Ectodermal cell (in vitro differentiated cells): Measurements from ENCODE around the gene DGUOK.
"Not testable (repeated sequence)": the region's sequence is repeated elsewhere in the genome, so short reads cannot be mapped to it uniquely, and the experiment has no call there.

Source experiments
- H3K27ac ChIP-seq: 2 replicates; pipeline ENCODE4 v1.7.0; 2013; ENCODE audit warnings: mild to moderate bottlenecking, low read depth, low read length; ENCODE audit not compliant: insufficient read depth, poor library complexity, severe bottlenecking
- H3K27me3 ChIP-seq: 2 replicates; pipeline ENCODE4 v1.7.0; 2013; ENCODE audit warnings: mild to moderate bottlenecking, low read length; ENCODE audit not compliant: insufficient read depth, control insufficient read depth, poor library complexity, severe bottlenecking
- H3K36me3 ChIP-seq: one replicate; pipeline ENCODE4 v1.7.0; 2013; ENCODE audit warnings: low read length; ENCODE audit not compliant: control insufficient read depth, insufficient read depth
- H3K4me1 ChIP-seq: one replicate; pipeline ENCODE4 v1.7.0; 2013; ENCODE audit warnings: low read length; ENCODE audit not compliant: control insufficient read depth, insufficient read depth
- H3K4me3 ChIP-seq: 2 replicates; pipeline ENCODE4 v1.7.0; 2013; ENCODE audit warnings: low read depth, low read length, control low read depth; ENCODE audit not compliant: insufficient read depth
- H3K9me3 ChIP-seq: 2 replicates; pipeline ENCODE4 v1.7.0; 2013; ENCODE audit warnings: mild to moderate bottlenecking, low read length, moderate library complexity; ENCODE audit not compliant: control insufficient read depth
- WGBS, 2 experiments: methylation state at CpG; one replicate each; pipeline ENCODE4 v1.1.7; 2013; ENCODE audit warnings: missing lambda C conversion rate in 2 of 2; 5-methylcytosine and 5-hydroxymethylcytosine counted together

DGUOK gene

DNA sequence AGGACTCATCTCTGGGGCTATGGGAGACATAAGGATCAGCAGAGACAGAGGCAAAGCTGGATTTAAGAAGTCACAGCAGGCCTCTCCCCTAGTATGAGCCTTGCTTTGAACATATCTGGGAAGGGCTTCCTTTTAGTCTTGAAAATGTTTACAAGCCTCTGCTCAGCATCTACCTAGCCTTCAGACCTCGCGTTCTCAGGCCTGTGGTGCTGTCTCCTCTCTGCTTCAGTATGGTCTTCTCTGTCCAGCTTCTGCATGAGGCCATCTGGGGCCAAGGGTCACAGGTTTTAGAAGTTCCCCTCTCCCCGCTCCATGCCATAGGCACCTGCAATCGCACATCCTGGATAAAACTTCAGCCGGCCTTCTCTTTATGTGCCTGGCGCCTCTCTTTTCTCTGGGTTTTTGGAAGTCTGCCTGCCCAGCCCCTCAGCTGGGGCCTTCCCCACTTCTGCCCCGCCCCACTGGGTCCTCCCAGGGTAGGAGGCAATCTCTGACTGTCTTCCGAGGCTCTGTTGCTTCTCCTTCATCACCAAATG, 26.8 kb upstream of the DGUOK start:
- H3K9me3 ChIP-seq: no peaks in the 10 kb centered on the region
- H3K27ac ChIP-seq: no peak overlapping the region
- H3K36me3 ChIP-seq: no peaks in the 10 kb centered on the region
- H3K27me3 ChIP-seq: peaks cover 3% of the 10 kb centered on the region
- peaks cover 4% of the 10 kb centered on the region for H3K4me1 ChIP-seq
- no peak overlapping the region for H3K4me3 ChIP-seq
- 93% methylated on average over 8 of the region's 8 CpGs for WGBS, 2 experiments

DNA sequence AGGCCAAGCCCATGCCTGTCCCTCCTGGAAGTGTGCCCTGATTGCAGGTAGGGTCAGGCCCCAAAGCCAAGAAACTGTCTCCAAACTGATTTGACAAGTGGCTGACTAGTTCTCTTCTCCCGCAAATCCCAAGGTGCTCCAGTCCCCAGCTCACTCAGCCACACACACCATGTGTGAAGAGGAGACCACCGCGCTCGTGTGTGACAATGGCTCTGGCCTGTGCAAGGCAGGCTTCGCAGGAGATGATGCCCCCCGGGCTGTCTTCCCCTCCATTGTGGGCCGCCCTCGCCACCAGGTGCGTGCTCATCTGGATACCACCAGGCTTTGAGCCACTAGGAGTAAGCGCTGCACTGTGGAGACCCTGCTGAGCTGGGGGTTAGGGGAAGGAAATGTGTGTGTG, 25.5 kb upstream of the DGUOK start:
- H3K27me3 ChIP-seq: peaks cover 3% of the 10 kb centered on the region

DNA sequence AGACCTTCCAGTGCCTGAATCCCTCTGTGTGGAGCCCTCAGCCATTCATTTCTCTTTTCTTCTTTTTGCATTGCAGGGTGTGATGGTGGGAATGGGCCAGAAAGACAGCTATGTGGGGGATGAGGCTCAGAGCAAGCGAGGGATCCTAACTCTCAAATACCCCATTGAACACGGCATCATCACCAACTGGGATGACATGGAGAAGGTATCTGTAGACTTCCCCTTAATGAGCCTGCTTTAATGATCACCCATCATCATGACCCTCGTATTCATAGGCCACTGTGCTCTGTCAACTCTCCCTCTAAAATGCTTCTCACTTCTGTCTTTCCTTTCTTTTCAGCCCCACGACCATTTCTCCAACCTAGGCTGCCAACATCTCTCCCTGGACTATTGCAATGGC, 24.4 kb upstream of the DGUOK start:
- Histone ChIP-seq H3K9me3 (no peaks in the 10 kb centered on the region), H3K4me1 (no peaks in the 10 kb centered on the region), H3K27me3 (peaks cover 3% of the 10 kb centered on the region), H3K36me3 (no peaks in the 10 kb centered on the region), H3K4me3 (no peak overlapping the region), H3K27ac (no peak overlapping the region)
- WGBS, 2 experiments: 86 to 91% methylated on average over 4 of the region's 4 CpGs

More for the DNA sequence above, 25.5 kb upstream of the DGUOK start:
- Histone ChIP-seq H3K36me3 (no peaks in the 10 kb centered on the region), H3K4me3 (no peak overlapping the region), H3K9me3 (no peaks in the 10 kb centered on the region), H3K4me1 (peaks cover 4% of the 10 kb centered on the region), H3K27ac (no peak overlapping the region)
- 81 to 93% methylated on average over 9 to 10 of the region's 10 CpGs for WGBS, 2 experiments

DNA sequence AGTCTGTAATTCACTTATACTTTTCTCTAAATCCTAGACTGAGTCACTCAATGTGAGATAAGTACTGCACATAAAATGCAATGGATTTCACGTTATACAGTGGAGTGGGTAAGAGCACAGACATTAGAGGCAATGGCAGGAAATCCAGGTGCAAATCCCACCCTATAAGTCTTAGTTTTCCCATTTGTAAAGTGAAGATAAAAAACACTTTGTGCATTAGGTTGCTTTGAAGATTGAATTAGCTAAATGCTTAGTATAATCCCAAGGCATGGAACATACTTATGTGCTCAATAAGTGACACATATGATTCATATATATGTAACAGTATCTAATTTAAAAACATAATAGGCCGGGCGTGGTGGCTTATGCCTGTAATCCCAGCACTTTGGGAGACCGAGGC, 23.4 kb upstream of the DGUOK start:
- Histone ChIP-seq H3K4me1 (no peaks in the 10 kb centered on the region), H3K27me3 (peaks cover 3% of the 10 kb centered on the region), H3K9me3 (no peaks in the 10 kb centered on the region), H3K27ac (no peak overlapping the region), H3K4me3 (no peak overlapping the region), H3K36me3 (no peaks in the 10 kb centered on the region)
- WGBS, 2 experiments: 80 to 92% methylated on average over 4 of the region's 4 CpGs

DNA sequence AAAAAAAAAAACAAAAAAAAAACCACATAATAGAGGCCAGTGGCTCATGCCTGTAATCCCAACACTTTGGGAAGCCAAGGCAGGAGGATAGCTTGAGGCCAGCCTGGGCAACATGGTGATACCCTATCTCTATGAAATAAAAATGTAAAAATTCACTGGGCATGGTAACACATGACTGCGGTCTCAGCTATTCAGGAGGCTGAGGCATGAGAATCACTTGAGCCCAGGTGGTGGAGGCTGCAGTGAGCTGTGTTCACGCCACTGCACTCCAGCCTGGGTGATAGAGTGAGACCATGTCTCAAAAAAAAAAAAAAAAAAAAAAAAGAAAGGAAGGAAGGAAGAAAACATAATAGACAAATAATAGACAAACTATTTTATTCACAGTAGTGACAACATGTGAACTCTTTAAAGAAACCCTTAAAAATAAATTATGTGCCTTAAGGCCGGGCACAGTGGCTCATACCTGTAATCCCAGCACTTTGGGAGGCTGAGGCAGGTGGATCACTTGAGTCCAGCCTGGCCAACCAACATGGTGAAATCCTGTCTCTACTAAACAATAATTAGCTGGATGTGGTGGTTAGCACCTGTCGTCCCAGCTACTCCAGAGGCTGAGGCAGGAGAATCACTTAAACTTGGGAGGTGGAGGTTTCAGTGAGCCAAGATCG, 22.6 kb upstream of the DGUOK start:
- H3K4me1 ChIP-seq, H3K27ac ChIP-seq, H3K36me3 ChIP-seq, H3K4me3 ChIP-seq, H3K9me3 ChIP-seq, H3K27me3 ChIP-seq: not testable (repeated sequence)
- 90 to 93% methylated on average over 3 to 4 of the region's 5 CpGs for WGBS, 2 experiments

DNA sequence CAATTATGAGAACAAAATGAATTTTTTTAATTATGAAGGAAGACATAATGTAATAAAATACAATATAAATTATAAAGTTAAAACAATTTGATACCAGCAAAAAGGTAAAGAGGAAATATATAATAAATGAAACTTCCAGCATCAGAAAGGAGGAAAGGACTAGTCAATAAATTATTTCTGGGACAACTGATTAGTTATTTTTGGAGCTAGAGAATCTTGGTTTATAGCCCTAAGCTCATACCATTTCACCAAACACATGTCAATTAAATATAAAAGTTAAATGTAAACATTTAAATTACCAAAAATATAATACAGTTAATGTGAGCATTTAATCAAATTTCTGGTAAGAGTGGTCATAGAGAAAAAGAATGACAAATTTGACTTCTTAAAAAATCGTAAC, 21.7 kb upstream of the DGUOK start:
- H3K27ac ChIP-seq: no peak overlapping the region
- H3K4me1 ChIP-seq: no peaks in the 10 kb centered on the region
- H3K4me3 ChIP-seq: no peak overlapping the region
- H3K27me3 ChIP-seq: peaks cover 3% of the 10 kb centered on the region
- no CpG with 5 or more reads among the region's 1 CpG for WGBS, 2 experiments
- H3K36me3 ChIP-seq: no peaks in the 10 kb centered on the region
- H3K9me3 ChIP-seq: no peaks in the 10 kb centered on the region

DNA sequence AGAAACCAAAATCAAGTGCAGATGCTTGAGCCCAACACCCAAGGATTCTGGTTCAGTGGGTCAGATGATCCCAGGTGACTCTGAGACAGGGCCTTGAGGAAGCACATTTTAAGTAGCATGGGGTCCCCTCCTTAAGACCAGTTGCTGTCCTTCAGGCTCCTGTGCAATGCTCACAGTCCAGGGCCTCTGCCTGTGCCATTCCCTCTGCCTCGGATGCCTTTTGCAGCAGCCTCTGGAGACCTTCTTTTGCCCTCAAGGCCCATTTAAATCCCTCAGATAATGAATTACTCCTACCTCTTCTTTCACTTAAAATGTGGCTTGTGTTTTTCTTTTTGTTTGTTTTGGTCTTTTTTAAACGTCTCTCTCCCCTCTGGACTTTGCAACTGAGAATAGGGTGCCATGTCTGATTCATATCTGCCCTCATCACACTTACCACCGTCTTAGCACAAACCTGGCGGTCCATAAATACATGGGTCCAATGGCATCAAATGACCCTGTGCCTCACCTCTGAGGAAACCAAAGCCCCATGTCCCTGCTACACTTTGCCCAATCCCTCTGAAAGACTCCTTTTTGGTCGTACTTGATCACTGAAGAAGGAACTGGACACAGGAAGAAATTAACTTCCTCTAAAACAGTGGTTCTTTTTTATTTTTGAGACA, 19.7 kb upstream of the DGUOK start:
- H3K4me1 ChIP-seq: no peaks in the 10 kb centered on the region
- H3K9me3 ChIP-seq: no peaks in the 10 kb centered on the region
- WGBS, 2 experiments: 90 to 91% methylated on average over 5 of the region's 5 CpGs

DNA sequence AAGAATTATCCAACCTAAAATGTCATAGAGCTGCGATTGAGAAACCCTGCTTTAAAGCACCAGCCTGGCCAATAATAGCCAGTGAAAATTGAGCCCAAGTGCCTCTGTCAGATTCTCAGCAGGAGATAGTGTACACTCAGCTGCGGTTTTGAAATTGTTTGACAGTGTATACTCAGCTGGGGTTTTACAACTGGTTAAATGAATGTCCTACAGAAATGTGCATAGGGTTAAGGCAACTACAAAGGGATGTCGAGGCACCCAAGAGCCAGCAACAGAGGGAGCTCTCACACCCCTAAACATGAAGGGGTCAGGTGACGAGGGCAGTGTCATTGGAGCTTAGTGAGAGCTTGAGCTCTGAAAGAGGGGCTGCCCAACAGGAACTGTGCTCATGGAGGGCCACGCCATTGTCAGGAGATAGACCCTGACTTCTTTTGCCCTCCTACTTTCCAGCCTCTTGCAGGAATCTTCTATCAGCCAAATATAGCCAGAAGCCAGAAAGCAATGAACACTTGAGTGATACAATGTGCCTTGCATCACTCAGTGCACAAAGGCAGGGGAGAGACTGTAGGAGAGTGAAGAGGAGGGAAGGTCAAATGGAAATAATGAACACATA, 18.7 kb upstream of the DGUOK start:
- 55 to 66% methylated on average over 5 of the region's 5 CpGs for WGBS, 2 experiments

More for the DNA sequence above, 19.7 kb upstream of the DGUOK start:
- Histone ChIP-seq H3K27me3 (peaks cover 3% of the 10 kb centered on the region), H3K27ac (no peak overlapping the region), H3K36me3 (no peaks in the 10 kb centered on the region), H3K4me3 (no peak overlapping the region)

DNA sequence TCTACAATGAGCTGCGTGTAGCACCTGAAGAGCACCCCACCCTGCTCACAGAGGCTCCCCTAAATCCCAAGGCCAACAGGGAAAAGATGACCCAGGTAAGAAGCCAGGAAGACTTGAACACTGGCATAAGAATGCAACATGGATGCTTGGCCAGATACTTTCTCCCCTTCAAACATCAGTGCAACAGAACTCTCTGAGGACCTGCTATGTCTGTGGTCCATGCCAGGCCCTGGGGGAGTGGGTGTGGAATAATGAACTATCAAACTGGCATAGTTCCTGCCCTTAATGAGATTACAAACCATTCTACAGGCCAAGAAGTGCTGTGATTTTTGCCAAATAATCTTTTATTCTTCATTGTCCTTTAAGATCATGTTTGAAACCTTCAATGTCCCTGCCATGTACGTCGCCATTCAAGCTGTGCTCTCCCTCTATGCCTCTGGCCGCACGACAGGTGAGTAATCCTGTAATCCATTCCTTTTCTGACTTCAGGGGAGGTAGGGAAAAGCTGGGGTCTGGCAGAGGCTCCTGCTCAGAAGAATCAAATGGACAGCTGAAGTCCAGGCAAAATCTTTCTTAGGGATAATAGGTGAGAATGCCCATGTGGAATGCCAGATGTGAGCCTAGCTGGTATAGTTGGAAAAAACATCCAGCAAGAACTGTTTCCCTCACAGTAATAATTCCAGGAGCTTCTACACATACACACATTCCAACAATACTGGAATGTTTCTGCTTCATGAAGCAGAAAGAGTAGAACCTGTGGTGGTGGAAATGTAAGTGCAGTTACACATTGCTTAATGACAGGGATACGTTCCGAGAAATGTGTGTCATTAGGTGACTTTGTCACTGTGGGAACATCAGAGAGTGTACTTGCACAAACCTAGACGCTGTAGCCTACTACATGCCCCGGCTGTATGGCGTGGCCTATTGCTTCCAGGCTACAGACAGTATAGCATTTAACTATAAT, 17.7 kb upstream of the DGUOK start:
- Histone ChIP-seq H3K9me3 (no peaks in the 10 kb centered on the region), H3K27me3 (no peaks in the 10 kb centered on the region), H3K4me3 (no peak overlapping the region), H3K36me3 (no peaks in the 10 kb centered on the region), H3K4me1 (no peaks in the 10 kb centered on the region), H3K27ac (no peak overlapping the region)
- 85% methylated on average over 8 to 9 of the region's 10 CpGs for WGBS, 2 experiments

More for the DNA sequence above, 18.7 kb upstream of the DGUOK start:
- H3K27me3 ChIP-seq: no peaks in the 10 kb centered on the region
- no peak overlapping the region for H3K27ac ChIP-seq
- no peaks in the 10 kb centered on the region for H3K9me3 ChIP-seq
- no peak overlapping the region for H3K4me3 ChIP-seq
- no peaks in the 10 kb centered on the region for H3K36me3 ChIP-seq
- H3K4me1 ChIP-seq: no peaks in the 10 kb centered on the region
